ENCODE results near the gene KCNA1.
"Not testable (repeated sequence)": the region's sequence is repeated elsewhere in the genome, so short reads cannot be mapped to it uniquely, and the experiment has no call there.

Gene KCNA1

DNA sequence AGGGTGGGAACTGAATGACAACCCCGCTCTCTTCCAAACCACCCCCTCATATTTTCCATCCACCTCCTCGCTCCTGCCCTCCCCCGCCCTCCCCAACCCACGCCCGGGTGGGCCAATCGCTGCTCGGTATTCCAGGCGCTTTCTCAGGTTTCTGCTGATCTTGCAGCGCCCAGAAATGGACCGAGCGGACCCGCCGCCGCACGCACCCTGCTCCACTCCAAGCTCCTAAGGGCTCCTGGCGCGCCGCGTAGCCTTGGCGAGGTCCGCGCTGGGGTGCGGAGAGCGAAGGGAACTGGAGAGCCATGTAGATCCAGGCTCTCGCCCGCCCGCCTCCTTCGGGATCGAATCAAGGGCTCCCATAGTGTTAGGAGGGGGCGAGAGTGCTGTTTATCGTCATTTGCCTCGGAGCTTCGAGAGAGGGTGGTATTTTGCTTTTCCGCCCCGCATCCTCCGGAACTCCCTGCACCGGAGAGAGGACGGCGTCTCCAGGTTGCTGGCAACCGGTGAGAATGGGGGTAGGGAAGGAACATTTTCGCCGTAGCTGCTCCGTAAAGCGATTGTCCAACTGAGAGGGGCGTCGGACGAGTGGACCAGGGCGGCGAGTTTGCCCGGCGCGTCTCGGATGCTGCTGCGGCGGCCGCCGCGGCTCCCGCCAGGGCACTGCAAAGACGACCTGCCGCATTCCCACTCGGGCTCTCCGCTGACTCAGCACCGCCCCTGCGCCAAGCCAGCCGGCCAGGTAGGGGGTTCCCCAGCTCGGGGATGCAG, at the start of gene KCNA1:
KCNA1 (plus strand) TSS at position 172 of the 768 bp plus-strand sequence. CDS start 1,474 bp downstream, outside the sequence.
- DNase-seq: no peak

DNA sequence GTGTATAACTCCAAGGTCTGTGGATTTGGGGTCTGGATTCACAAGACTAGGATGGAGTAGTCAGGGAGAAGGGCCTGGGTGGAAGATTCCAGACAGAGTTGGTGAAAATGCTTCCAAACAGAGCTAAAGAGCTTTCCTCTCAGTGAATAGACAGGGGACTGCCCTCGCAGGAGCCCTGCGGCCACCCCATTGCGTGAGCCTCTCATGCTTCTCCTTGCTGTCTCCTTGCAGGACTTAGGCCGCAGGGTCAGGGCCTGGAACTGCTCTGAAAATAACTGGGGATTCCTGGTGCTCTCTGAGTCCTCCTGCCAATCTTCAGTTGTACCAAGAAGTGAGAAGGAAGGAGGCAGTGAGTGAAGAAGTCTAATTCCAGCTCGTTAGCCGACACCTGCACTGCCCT, 49.0 kb upstream of the KCNA1 start:
- no peak for DNase-seq

DNA sequence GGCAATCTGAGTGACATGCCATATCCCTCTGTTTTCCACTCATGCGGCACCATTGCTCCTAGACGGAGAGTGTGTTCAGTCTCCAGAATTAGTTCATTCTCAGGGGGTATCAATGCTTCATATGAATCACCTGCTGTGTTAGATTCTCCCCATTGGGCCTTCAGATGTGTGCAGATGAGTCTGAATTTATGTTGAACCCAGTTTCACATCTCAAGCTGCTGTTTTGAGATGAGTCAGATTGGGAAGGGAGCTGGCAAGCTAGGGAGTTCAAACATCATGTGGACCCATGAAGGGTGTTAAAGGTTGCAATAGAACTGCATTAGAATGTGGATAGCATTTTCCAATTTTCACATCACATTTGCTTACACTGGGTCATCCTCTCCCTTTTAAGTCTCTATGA, 46.9 kb upstream of the KCNA1 start:
- DNase-seq: no peak

DNA sequence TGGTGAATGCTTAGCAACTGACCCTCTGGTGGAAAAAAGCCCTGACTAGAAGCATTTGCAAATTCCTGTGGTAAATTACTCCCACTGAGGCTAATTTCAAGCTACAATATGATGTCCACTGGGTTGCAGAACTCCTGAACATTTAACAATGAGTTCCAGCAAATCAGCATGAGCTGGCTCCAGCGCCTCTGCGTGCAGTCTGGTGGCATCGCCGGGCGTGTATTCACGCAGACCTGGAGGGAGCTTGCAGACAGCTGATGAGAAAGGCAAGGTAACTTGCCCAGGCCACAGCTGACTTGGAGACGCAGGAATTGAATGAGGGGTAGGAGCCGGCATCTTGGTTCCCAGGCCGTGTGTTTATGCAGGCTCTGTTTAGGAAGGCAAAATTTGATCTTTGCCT, 45.1 kb upstream of the KCNA1 start:
- no peak for DNase-seq

DNA sequence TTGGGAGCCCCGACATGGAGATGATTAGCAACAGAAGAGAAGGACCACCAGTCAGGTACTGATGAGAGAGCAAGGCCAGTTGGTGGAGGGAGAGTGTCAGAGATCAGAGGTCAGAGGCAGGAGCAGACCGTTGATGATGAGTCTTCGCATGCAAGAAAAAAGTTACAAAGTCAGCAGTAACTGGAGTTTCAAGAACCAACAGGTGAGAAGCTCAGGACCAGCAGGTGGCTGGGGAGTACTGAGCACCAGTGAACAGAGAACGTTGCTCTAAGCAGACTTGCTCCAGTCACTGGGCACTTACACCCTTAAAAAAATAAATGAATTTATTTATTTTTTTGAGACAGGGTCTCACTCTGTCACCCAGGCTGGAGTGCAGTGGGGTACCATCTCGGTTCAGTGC, 44.5 kb upstream of the KCNA1 start:
- no peak for DNase-seq

DNA sequence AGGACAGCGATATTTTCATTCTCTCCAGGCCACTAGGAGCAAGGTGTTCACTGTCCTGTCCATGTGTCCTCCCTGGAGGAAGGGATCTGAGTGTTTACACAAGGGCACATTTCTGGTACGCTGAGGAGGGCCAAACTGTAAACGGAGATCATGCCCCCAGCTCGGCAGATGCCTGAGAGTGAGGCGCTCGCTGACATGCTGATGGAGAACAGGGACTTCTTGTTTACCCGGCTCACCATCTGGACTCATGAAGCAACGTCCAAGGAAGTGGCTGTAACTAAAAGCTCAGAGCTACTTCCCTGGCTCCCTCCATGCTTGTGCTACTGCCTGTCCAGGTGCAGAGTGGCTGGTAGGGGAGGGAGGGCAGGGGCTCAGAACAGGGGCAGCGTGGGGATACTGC, 43.4 kb upstream of the KCNA1 start:
- no peak for DNase-seq

DNA sequence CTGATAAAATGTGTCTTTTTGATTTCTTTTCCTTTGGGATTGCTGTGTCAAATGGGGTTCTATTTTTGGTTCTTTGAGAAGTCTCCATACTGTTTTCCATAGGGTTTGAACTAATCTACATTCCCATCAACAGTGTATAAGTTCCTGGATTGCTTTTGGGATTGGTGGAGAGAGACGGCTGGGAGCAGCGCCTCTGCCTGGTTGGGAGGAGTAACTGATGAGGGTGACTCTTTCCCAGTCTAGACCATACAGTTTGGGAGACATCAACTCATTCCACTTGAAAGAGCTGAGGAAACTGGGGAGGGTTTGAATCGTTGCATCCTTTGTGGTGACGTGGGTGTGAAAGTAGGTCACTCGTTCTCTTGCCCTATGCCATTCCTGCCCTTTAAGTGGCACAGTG, 42.3 kb upstream of the KCNA1 start:
- no peak for DNase-seq

DNA sequence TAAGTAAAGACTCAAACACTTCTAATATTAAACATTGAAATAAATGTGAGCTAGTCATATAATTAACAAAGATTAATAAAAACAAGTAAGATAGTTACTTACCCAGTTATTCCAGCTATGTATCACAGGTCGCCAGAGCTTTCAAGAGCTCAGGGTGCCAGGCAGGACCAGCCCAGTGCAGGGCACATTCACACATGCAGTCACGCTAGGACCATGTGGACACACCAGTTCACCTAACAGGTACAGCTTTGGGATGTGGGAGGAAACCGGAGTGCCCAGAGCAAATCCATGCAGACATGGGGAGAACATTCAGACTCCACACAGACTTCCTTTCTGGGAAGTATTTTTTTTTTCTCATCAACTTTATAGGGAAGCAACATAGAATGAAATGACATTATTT, 39.3 kb upstream of the KCNA1 start:
- DNase-seq: no peak

DNA sequence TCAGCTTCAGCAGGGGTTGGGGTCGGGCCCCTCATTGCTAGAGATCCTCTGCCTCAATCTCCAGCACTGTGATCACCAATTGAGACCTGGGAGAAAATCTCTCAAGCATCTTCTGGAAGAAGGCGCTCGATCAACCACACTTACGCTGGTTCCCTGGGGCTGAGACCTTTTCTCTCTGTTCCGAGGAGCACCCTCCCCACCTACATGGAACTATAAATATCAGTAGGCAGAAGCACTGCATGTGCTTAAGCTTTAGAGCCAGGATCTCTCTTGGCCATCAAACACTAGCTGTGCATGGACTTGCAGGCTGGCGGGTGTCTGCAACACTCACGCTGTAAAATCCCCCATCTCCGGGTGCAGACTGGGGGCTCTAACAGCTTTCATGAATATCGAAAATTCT, 38.2 kb upstream of the KCNA1 start:
- no peak for DNase-seq

DNA sequence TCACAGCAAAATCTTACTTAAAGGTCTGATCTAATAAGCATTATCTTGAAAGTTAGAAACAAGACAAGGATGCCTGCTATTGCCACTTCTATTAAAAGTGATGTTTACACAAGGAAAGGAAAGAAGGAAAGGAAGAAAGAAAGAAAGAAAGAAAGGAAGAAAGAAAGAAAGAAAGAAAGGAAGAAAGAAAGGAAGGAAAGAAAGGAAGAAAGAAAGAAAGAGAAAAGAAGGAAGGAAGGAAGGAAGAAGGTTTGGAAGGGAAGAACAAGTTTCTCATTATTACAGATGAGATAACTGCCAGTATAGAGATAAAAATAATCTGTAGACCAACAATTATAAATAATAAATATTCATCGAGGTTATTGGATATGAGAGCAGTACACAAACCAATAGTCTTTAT, 35.8 kb upstream of the KCNA1 start:
- no peak for DNase-seq

DNA sequence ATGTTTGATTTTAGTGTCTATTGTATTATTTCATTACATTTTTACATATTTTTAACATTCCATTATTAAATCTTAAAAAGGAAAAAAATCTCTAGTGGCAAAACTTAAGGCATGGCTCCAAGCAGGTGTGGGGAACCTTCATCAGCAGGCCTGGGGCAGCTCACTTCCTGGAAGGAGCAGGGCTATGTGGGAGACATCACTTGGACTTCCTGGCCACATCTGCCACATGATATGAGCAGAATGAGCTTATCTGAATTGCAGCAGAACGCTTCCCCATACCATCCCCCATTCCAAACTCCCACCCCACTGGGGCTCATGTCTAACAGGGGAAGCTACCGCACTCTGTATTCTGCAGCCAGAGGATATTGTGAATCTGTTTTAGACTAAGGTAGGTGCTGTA, 35.0 kb upstream of the KCNA1 start:
- no peak for DNase-seq

DNA sequence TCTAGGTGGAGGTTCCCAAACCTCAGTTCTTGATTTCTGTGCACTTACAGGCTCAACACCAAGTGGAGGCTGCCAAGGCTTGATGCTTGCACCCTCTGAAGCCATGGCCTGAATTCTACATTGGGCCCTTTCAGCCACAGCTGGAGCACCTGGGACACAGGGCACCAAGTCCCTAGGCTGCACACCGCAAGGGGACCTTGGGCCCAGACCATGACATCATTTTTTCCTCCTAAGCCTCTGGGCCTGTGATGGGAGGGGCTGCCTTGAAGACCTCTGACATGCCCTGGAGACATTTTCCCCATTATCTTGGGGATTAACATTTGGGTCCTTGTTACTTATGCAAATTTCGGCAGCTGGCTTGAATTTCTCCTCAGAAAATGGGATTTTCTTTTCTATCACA, 30.2 kb upstream of the KCNA1 start:
- DNase-seq: not testable (repeated sequence)

DNA sequence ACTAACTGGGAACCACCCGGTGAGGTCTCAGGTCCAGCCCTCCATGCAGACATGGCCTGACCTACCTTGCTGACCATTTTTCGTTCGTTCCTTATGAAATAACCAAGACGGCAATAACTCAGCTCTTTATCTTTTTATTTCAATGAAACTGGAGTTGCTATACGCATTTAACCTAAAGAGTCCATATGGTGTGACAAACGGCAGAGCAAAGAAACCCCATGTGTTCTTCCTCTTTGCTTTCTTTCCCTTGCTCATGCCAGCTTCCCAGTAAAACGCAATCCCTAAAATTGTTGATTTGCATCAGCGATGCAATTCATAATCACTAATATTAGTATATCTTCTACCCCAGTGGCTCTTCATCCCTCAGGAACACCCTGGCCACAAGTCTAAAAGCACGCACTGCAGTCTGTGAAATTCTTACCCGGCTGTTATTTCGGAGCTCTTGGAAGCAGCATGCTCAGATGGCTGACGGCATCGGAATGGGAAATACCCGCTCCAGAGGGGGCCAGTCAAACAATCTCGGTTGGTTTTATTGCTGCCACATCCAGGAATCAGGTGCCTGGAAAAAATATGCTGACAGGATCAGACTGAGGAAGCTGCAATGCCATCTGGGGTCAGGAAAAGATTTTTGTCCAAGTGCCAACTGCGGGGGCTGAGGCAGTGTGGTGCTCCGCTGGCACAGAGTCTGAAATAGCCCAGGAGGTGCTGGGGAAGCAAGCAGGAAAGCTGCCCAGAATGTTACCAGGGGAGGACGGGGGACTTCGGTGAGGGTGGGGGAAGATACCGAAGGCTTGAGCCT, 28.2 kb upstream of the KCNA1 start:
- DNase-seq: no peak

DNA sequence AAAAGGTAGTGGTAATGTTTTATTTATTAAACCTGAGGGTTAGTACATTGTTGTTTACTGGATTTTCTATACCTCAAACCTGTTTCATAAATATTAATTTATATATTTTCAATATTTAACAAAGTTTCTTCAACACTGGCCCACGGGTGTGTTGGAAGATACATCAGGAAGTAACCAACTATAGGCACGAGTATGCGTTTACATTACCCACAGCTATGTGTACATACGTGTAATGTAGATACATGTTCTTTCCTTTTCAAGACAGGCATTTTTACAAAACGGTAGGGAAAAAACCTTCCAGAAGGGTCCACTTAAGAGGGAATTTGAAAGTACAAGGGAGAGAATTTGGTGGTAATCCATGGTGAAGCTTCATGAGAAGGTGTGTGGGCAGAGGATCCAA, 17.8 kb upstream of the KCNA1 start:
- DNase-seq: no peak

DNA sequence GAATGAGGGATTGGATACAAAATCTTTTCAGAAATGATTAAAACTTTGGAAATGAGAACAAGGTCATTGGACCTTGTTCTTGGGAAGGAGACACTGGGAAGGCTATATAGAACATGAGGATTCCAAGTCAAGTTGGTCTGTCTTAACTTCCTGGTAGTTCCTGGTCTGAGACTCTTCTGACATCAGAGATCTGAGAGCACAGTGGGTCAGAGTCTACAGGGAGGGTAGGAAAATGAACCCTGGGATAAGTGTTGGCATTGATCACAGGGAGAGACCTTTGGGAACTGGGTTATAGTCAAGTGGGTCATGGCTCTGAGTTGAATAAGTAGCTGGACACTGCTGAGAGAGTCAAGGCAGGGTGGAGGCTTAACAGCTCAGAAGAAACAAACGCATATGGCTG, 17.3 kb upstream of the KCNA1 start:
- no peak for DNase-seq

DNA sequence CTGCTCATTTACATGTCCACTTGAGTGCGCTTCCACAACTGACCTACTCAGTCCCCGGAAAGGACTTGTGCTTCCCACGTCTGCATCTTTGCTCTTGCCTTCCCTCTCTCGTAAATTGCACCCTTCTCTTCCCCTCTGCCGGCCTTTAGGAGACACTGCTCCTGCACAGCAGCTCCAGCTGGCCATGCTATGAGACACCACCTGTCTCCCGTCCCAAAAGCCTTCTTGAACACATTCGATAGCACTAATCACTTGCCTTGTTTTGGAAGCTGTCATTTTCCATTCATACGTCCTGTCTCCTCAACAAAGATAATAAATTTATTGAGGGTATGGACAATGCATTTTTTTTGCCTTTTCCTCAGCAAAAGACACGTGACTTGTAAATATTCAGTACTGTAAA, 15.7 kb upstream of the KCNA1 start:
- no peak for DNase-seq

DNA sequence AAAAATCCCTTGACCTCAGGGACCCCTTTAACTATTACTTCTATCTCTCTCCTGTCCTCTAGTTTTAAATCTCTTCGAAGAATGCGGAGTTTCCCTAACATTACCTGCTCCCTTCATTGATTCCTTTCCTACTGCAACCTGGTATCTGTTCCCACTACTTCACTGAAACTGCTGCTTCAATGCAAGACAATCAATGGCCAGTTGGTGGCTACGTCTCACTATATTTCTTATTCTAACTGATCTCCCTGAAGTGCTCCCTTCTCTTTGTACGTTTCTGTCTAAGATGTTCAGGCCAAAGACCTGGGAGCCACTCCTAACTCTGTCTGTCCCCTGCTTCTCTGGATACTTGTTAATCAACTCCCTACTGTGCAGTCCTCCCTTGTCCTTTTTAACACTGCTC, 10.3 kb upstream of the KCNA1 start:
- no peak for DNase-seq

DNA sequence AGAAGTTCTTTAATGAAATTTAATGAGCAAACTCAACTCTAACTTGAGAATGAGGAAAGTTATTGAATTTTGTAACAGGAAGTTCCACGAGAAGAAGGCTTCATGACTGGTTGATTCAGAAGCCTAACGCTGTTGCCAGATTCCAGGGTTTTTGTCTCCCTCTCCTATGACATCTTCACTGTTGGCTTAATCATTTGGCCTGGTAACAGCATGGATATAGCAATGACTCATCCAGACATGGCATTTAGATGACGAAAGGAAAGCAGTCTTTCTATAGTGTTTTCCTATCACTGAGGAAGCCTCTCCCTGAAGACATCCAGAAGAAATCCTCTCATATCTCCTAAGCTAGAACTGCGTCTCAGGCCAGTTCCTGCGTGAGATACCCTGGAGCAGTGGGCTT, 9.4 kb upstream of the KCNA1 start:
- DNase-seq: no peak

DNA sequence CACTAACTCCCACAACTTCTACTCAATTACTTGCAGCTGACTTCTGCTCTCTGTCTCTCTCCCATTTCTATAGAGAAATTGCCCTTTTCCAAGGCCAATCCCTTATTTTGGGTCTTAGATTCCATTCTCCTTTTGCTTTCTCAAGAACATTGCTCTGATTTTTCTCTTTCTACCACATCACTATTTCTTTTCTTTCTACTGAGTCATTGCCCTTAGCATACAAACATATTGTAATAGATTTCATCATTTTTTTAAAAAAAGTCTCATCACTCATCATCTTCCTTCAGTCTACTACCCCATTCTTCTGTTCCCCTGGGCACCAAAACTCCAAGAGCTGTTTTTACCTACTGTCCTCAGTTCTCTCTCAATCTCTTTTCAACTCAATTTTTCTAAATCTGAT, 4.4 kb upstream of the KCNA1 start:
- DNase-seq: no peak

DNA sequence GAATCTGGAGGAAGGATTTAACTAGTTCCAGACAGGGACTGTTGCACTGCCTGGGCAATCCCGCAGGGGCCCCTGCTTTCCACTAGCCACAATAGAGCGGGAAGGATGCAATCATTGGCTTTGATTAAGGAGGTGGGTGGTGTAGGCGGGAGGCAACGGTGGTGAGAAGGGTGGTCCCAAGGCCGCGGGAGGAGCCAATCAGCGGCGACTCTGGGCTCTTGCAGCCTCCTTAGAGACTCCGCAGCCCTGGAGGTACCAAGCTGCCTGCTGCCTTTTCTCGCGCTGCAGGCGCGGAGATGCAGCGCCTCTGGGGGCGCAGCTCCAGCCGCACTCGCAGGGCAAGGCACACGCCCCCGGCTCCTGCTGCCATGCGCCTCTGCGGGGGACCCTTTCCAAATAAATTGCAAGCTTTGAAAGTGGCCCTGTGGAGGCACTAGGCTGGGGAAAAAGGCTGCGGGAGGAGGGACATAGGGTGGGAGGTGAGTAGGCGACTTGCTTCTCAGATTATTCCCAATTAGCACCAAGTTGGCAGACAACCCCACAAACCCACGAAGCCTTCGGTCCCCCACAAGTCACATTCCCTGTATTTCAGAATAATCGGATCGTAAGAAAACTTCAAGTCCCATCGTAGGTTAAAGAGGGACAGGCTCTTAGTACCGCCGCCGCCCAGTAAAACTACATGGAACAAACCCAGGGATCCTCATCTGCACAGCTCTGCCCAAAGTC, 858 bp upstream of the KCNA1 start:
- DNase-seq: no peak

DNA sequence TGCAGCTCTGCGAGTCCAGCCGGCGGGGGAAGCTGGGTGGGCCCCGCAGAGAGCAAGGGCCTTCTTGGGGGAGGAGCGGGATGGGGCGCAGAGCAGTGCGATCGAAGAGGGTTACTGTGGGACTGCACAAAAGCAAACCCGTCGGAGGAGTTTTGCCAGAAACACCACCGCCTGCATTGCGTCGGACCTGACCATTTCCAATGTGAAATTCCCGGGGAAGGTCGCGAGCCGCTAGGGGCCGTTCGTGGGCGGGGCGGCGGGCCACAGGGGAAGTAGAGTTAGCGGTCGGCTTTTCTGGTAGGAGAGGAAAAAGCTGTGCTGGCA, 333 bp upstream of the KCNA1 start:
- DNase-seq: no peak

DNA sequence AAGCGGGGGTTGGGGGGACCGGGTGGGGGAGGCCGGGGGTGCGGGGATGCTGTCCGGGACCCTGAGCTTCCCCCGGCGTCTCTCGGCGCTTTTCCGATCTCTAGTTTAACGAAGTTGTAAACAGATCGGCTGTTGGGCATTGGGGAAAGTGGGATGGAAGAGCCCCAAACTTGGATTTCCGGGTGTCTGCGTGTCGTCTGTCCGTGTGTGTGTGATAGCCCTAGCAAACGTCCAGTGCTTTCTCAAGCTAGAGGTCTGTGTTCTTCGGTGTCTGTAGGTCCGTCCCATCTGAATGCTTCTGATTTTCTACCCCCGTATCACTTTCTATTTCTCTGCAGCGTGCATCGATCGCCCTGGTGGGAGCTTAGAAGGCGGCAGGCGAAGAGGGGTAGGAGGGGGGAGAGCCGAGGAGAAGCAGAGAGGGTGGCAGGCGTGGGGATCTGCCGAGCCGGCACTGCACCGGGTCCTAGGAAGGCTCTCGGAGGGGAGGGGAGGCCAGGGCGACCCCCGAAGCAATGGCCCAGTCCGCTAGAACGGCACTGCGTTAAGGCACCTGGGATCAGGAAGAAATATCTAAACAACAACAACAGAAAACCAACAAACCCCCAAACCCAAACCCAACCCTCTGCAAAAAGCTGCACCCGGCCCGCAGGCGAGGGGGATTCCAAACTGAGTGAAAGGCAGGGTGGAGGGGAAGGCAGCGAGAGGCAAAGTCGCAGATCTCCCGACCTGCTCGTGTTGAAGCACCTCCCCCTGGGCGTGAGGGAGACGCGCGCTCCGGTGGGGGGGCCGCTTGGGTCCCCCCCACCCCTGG, 1.0 kb downstream of the KCNA1 start:
- no peak for DNase-seq

DNA sequence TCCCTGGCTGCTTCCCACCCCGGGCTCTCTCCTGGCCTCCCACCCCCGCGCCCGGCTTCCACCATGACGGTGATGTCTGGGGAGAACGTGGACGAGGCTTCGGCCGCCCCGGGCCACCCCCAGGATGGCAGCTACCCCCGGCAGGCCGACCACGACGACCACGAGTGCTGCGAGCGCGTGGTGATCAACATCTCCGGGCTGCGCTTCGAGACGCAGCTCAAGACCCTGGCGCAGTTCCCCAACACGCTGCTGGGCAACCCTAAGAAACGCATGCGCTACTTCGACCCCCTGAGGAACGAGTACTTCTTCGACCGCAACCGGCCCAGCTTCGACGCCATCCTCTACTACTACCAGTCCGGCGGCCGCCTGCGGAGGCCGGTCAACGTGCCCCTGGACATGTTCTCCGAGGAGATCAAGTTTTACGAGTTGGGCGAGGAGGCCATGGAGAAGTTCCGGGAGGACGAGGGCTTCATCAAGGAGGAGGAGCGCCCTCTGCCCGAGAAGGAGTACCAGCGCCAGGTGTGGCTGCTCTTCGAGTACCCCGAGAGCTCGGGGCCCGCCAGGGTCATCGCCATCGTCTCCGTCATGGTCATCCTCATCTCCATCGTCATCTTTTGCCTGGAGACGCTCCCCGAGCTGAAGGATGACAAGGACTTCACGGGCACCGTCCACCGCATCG, 1.8 kb downstream of the KCNA1 start:
- no peak for DNase-seq

Data from CD4-positive, alpha-beta T cell treated with Interleukin-15 for 1 hour (primary cell).